H9 (cell line): ENCODE measurements around the gene BYSL. TPM values are rescaled to one million over a fixed set of nuclear protein-coding genes. Genes with fewer than 3 reads are reported as not detected.

Source experiments
- DNase-seq: peaks from one replicate; pipeline ENCODE4 v3.0.0-alpha.2; 2017
- H2AFZ ChIP-seq: one replicate; pipeline ENCODE4 v1.6.1; 2013; ENCODE audit warnings: mild to moderate bottlenecking, low read length, control low read depth, moderate library complexity
- H2AK5ac ChIP-seq: 2 replicates; pipeline ENCODE4 v1.6.1; 2013; ENCODE audit warnings: low read length, control low read depth, mixed read lengths; ENCODE audit not compliant: insufficient read length
- H2BK120ac ChIP-seq: one replicate; pipeline ENCODE4 v1.6.1; 2013; ENCODE audit warnings: low read depth, mild to moderate bottlenecking, low read length, control low read depth, inconsistent platforms; ENCODE audit not compliant: poor library complexity, severe bottlenecking
- H2BK12ac ChIP-seq: 2 replicates; pipeline ENCODE4 v1.6.1; 2013; ENCODE audit warnings: low read length, control low read depth, mixed read lengths, low read depth; ENCODE audit not compliant: insufficient read length
- H2BK15ac ChIP-seq: 2 replicates; pipeline ENCODE4 v1.6.1; 2013; ENCODE audit warnings: low read depth, low read length, control low read depth
- H2BK20ac ChIP-seq: one replicate; pipeline ENCODE4 v1.6.1; 2013; ENCODE audit warnings: low read depth, mild to moderate bottlenecking, low read length, control low read depth, inconsistent platforms; ENCODE audit not compliant: poor library complexity, severe bottlenecking
- H2BK5ac ChIP-seq: 2 replicates; pipeline ENCODE4 v1.6.1; 2013; ENCODE audit warnings: low read length, control low read depth, mixed read lengths; ENCODE audit not compliant: insufficient read length
- H3K14ac ChIP-seq: 2 replicates; pipeline ENCODE4 v1.6.1; 2013; ENCODE audit warnings: low read length, control low read depth; ENCODE audit not compliant: insufficient read depth
- H3K18ac ChIP-seq: 2 replicates; pipeline ENCODE4 v1.6.1; 2013; ENCODE audit warnings: low read depth, mild to moderate bottlenecking, mixed read lengths, low read length, control low read depth; ENCODE audit not compliant: insufficient read length
- H3K23ac ChIP-seq: 2 replicates; pipeline ENCODE4 v1.6.1; 2013; ENCODE audit warnings: low read length, control low read depth, mixed read lengths, low read depth; ENCODE audit not compliant: insufficient read length
- H3K23me2 ChIP-seq: 2 replicates; pipeline ENCODE4 v1.6.1; 2013; ENCODE audit warnings: low read depth, mild to moderate bottlenecking, mixed read lengths, low read length, control low read depth; ENCODE audit not compliant: insufficient read length, poor library complexity, severe bottlenecking
- H3K27ac ChIP-seq: 2 replicates; pipeline ENCODE4 v1.5.1; 2013; ENCODE audit warnings: low read length, control low read depth, mixed read lengths, low read depth; ENCODE audit not compliant: insufficient read length
- H3K27me3 ChIP-seq: 2 replicates; pipeline ENCODE4 v1.6.1; 2013; ENCODE audit warnings: low read length, control low read depth, inconsistent platforms; ENCODE audit not compliant: insufficient read depth
- H3K4ac ChIP-seq: 2 replicates; pipeline ENCODE4 v1.6.1; 2013; ENCODE audit warnings: low read depth, mild to moderate bottlenecking, control low read depth, inconsistent platforms, low read length, moderate library complexity
- H3K4me1 ChIP-seq: 2 replicates; pipeline ENCODE4 v1.6.1; 2013; ENCODE audit warnings: low read length, control low read depth, inconsistent platforms; ENCODE audit not compliant: insufficient read depth
- H3K4me2 ChIP-seq: 2 replicates; pipeline ENCODE4 v1.6.1; 2013; ENCODE audit warnings: low read length, control low read depth, mixed read lengths; ENCODE audit not compliant: insufficient read length, insufficient read depth
- H3K56ac ChIP-seq: 2 replicates; pipeline ENCODE4 v1.6.1; 2013; ENCODE audit warnings: low read depth, mild to moderate bottlenecking, mixed read lengths, low read length, control low read depth; ENCODE audit not compliant: insufficient read length
- H3K79me1 ChIP-seq: 2 replicates; pipeline ENCODE4 v1.6.1; 2013; ENCODE audit warnings: low read depth, mild to moderate bottlenecking, moderate library complexity, low read length, control low read depth, inconsistent platforms; ENCODE audit not compliant: insufficient read depth, poor library complexity, severe bottlenecking
- H3K79me2 ChIP-seq: 2 replicates; pipeline ENCODE4 v1.6.1; 2013; ENCODE audit warnings: low read length, control low read depth, inconsistent platforms; ENCODE audit not compliant: insufficient read depth
- H3K9ac ChIP-seq: 2 replicates; pipeline ENCODE4 v1.6.1; 2013; ENCODE audit warnings: low read length, control low read depth, mixed read lengths; ENCODE audit not compliant: insufficient read length; ENCODE audit errors: extremely low read depth
- H3K9me3 ChIP-seq: one replicate; pipeline ENCODE4 v1.6.1; 2013; ENCODE audit warnings: low read depth, low read length, inconsistent platforms; ENCODE audit not compliant: control insufficient read depth
- H3T11ph ChIP-seq: one replicate; pipeline ENCODE4 v1.6.1; 2013; ENCODE audit warnings: mild to moderate bottlenecking, low read length, control low read depth, inconsistent platforms
- H4K20me1 ChIP-seq: one replicate; pipeline ENCODE4 v1.6.1; 2013; ENCODE audit not compliant: control insufficient read depth, insufficient read length, insufficient read depth
- H4K5ac ChIP-seq: 2 replicates; pipeline ENCODE4 v1.6.1; 2013; ENCODE audit warnings: low read depth, mild to moderate bottlenecking, mixed read lengths, low read length, control low read depth; ENCODE audit not compliant: insufficient read length
- H4K8ac ChIP-seq: replicated peaks from 2 replicates; pipeline ENCODE4 v1.6.1; 2013; ENCODE audit warnings: low read length, control low read depth, mixed read lengths, low read depth; ENCODE audit not compliant: insufficient read length
- H4K91ac ChIP-seq: 2 replicates; pipeline ENCODE4 v1.6.1; 2013; ENCODE audit warnings: low read depth, mild to moderate bottlenecking, moderate library complexity, mixed read lengths, low read length, control low read depth; ENCODE audit not compliant: insufficient read length
- H3K27ac Mint-ChIP-seq, 3 experiments: 2 replicates in 2 of 3; 3 replicates in 1 of 3; pipeline ENCODE4 v1.8.0; 2020 to 2021; ENCODE audit warnings: mixed read lengths in 3 of 3, mild to moderate bottlenecking in 1 of 3, moderate library complexity in 1 of 3
- H3K27me3 Mint-ChIP-seq: 2 replicates; pipeline ENCODE4 v1.8.0; 2021; ENCODE audit warnings: low read depth, mild to moderate bottlenecking, moderate library complexity, mixed read lengths
- H3K36me3 Mint-ChIP-seq, 3 experiments: 2 replicates in 2 of 3; 3 replicates in 1 of 3; pipeline ENCODE4 v1.8.0; 2020 to 2021; ENCODE audit warnings: low read depth in 3 of 3, mixed read lengths in 3 of 3; ENCODE audit not compliant: insufficient read depth in 1 of 3
- H3K4me1 Mint-ChIP-seq, 2 experiments: 2 replicates each; pipeline ENCODE4 v1.8.0; 2020; ENCODE audit warnings: mixed read lengths in 2 of 2
- H3K4me3 Mint-ChIP-seq, 2 experiments: 2 replicates in 1 of 2; 3 replicates in 1 of 2; pipeline ENCODE4 v1.8.0; 2020 to 2021; ENCODE audit warnings: mild to moderate bottlenecking in 2 of 2, mixed read lengths in 2 of 2, moderate library complexity in 1 of 2
- H3K9me3 Mint-ChIP-seq, 2 experiments: 2 replicates in 1 of 2; 3 replicates in 1 of 2; pipeline ENCODE4 v1.8.0; 2020; ENCODE audit warnings: mild to moderate bottlenecking in 2 of 2, mixed read lengths in 2 of 2, moderate library complexity in 1 of 2
- CTCF ChIP-seq: fragments of 200-600 bp; sonication (generic); conservative IDR thresholded peaks from 3 replicates; pipeline ENCODE4 v1.8.0; 2021; ENCODE audit warnings: antibody characterized with exemption, mild to moderate bottlenecking
- WGBS: extraction: QIAGEN DNeasy Blood & Tissue Kit; methylation state at CpG from one replicate; pipeline ENCODE4 v1.1.7; 2013; ENCODE audit warnings: missing lambda C conversion rate, low lambda C conversion rate, mixed read lengths; ENCODE audit not compliant: insufficient read length; ENCODE audit errors: extremely low coverage; 5-methylcytosine and 5-hydroxymethylcytosine counted together
- total RNA-seq: library from RNA; stranded (reverse); gene quantifications from 2 replicates; pipeline ENCODE4 v1.2.1, GENCODE V29; 2021

Gene BYSL
- total RNA-seq, 1 experiment from 2014 or later: 71.1 TPM

DNA sequence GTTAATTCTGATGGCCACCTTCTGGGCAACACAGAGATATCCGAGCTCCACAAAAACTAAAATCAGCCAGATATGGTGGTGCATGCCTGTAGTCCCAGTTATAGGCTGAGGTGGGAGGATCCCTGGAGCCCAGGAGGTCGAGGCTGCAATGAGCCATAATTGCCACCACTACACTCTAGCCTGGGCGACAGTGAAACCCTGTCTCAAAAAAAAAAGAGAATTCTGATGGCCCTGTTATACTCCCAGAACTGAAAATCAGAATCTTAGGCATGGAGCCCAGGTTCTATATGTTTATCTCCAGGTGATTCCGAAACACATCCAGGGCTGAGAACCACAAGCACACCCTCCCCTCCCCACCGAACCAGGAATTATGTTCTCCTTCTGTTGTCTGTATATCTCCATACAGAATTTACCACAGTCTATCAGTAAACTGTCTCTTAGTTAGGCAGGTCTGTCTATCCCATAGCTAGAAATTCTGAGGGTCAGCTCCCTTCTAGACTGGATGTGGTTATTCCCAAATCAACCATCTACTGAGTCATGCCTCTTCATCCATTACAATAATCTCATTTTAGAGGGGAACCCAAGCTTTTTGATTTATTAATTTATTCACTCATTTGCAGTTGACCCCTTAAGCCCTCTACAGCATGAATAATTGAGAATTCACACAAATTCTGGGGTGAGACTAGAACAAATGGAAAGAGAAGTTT, 45.1 kb downstream of the BYSL start:
- Mint-ChIP-seq H3K27ac (peak overlapping the region; percentile 9 to 99 (median 97); a peak in 5 of 7 replicates), H3K27me3 (peaks cover 1% of the 10 kb centered on the region), H3K4me1 (peaks cover 51 to 52% of the 10 kb centered on the region in 2 experiments), H3K36me3 (no peaks in the 10 kb centered on the region; a peak in 1 of 7 replicates), H3K9me3 (no peaks in the 10 kb centered on the region), H3K4me3 (no peak overlapping the region)
- H3K9ac ChIP-seq: no peak overlapping the region
- no peak overlapping the region for H3K4me2 ChIP-seq
- H4K20me1 ChIP-seq: no peaks in the 10 kb centered on the region
- H4K91ac ChIP-seq: no peak overlapping the region
- H3K18ac ChIP-seq: no peak overlapping the region
- H3K4me1 ChIP-seq: peaks cover 17% of the 10 kb centered on the region; the same call in 1 of the 2 replicates
- H3T11ph ChIP-seq: no peak overlapping the region
- H2BK12ac ChIP-seq: no peak overlapping the region
- no peak for DNase-seq
- no peaks in the 10 kb centered on the region for H3K79me1 ChIP-seq
- no peaks in the 10 kb centered on the region for H3K27me3 ChIP-seq
- H2BK5ac ChIP-seq: no peak overlapping the region
- H2AK5ac ChIP-seq: no peak overlapping the region
- H3K14ac ChIP-seq: no peak overlapping the region
- peak overlapping the region; percentile 29 for H2BK20ac ChIP-seq
- H3K9me3 ChIP-seq: no peaks in the 10 kb centered on the region
- H3K27ac ChIP-seq: peak overlapping the region; percentile 47
- H2BK120ac ChIP-seq: peak overlapping the region; percentile 72
- TF ChIP-seq CTCF: no peak
- H3K4ac ChIP-seq: no peak overlapping the region; the same call in 1 of the 2 replicates
- no peak overlapping the region for H2AFZ ChIP-seq
- peaks cover 3% of the 10 kb centered on the region for H3K23me2 ChIP-seq
- H3K56ac ChIP-seq: no peak overlapping the region
- no peak overlapping the region for H2BK15ac ChIP-seq
- H3K23ac ChIP-seq: no peak overlapping the region
- no peak overlapping the region for H4K5ac ChIP-seq
- no peak overlapping the region for H4K8ac ChIP-seq
- H3K79me2 ChIP-seq: no peaks in the 10 kb centered on the region
- WGBS: no CpG with 5 or more reads among the region's 5 CpGs
